Skeletal muscle cell (primary cell): ENCODE data around the gene KRT12.
A peak's percentile ranks its signal among the peaks of the same experiment; 100 is the strongest.
"Not testable (repeated sequence)": the region's sequence is repeated elsewhere in the genome, so short reads cannot be mapped to it uniquely, and the experiment has no call there.

ENCODE experiments used
- DNase-seq: peaks from one replicate; pipeline ENCODE4 v3.0.0-alpha.2; 2010; ENCODE audit warnings: low read depth
- H3K4me3 ChIP-seq: 2 replicates; pipeline ENCODE4 v1.5.1; 2011; ENCODE audit warnings: low read depth, mild to moderate bottlenecking, control low read depth, low read length, moderate library complexity

Gene KRT12

DNA sequence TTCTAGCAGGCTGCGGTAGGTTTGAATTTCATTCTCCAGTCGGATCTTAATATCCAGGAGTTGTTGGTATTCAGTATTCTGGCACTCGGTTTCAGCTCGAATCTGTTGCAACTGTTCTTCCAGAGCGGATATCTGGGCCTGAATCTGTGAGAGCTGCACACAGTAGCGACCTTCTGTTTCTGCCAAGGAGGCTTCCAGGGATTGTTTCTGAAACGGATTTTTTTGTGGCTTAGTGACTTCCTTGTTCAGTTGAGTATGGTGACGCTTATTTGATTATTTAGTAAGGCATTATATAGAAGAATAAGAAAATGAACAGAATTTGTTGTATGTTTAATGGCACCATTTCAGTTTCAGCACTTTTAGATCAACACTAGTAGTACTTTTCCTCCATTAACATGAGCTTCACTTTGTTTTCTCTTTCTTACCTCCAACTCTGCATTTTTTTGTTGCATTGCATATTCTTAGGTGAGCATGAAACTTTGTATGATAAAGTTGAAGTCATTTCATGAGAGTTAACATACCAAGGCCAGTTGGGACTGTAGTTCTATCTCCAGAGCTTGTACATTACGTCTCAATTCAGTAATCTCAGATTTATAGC is 47.4 kb downstream of the KRT12 start:
- peak overlapping the region; percentile 65 for H3K4me3 ChIP-seq
- DNase-seq = no peak

GRCh38 chr17:40818733-40819527 is 48.1 kb downstream of the KRT12 start:
- H3K4me3 ChIP-seq = peak overlapping the region; percentile 70
- DNase-seq = no peak

DNA sequence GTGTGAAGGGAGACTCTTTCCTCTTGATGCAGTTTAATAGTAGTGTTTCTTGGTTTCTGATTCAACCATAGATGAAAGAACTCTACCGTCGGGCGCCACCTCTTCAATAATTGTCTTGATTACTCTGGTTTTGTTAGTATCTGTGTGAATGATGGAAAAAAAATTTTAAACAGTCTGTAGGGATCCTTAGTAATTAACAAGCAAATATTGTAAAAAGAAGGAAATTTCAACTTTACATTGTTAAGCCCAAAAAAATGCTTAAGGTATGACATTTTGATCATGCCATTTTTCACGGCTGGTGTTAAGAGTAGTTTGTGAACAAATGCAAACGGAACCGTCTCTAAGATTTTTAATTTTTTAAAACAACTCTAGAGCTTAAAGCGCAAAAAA is 48.7 kb downstream of the KRT12 start:
- H3K4me3 ChIP-seq = peak overlapping the region; percentile 70
- no peak for DNase-seq

DNA sequence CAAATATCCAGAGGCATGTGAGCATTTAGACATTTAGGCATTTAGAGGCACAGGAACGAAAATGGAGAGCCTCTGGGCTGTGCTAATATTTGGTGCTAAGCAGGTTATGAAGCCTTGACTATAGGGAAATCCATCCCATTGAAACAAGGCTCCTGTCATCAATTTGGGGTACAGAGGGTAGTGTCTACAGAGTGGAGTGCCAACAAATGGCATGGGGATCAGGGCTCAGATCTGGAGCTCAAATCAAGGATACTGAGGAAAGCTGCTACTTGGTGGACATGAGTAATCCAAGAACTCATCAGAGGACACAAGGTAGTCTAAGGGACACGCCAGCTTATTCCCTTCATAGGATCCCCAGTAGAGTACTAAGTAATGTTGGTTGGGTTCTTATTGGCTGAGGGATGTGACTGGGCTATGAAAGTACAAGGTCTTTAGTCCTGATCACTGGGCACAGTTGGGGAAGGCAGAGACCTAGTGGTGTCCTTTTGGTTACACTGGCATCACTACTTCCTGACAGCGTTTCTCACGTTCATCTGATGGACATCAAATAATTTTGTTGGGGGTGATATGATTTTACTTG is 49.8 kb downstream of the KRT12 start:
- no peak overlapping the region for H3K4me3 ChIP-seq
- no peak for DNase-seq

GRCh38 chr17:40816569-40816968 is 50.5 kb downstream of the KRT12 start:
- DNase-seq = no peak
- H3K4me3 ChIP-seq = no peak overlapping the region

GRCh38 chr17:40815381-40815780 is 51.6 kb downstream of the KRT12 start:
- no peak overlapping the region for H3K4me3 ChIP-seq
- DNase-seq = no peak

- DNase-seq, H3K4me3 ChIP-seq: not testable (repeated sequence)
Measured at GRCh38 chr17:40814657-40815056, 52.4 kb downstream of the KRT12 start.

GRCh38 chr17:40813804-40814203 is 53.2 kb downstream of the KRT12 start:
- no peak overlapping the region for H3K4me3 ChIP-seq
- DNase-seq = no peak

DNA sequence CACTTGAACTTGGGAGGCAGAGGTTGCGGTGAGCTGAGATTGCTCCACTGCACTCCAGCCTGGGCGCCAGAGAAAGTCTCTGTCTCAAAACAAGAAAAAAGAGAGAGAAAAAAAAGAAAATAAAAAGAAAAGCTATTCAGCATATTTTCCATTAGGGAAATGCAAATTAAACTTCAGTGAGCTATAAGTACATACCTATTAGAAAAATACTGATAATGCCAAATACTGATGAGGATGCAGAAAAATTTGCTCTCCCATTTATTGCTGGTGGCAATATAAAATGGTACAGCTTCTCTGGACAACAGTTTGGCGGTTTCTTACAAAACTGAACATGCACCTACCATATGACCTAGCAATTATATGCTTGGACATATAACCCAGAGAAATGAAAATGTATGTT is 54.4 kb downstream of the KRT12 start:
- DNase-seq = no peak
- H3K4me3 ChIP-seq = no peak overlapping the region
